Measurements from ENCODE around the gene PALS2. TPM values are rescaled to one million over a fixed set of nuclear protein-coding genes. Genes with fewer than 3 reads are reported as not detected.

The PALS2 gene
- total RNA-seq, 2 donors from 2014 or later: 16.4 to 21.1 TPM

GRCh38 chr7:24574386-24574785, 1.1 kb downstream of the PALS2 start:
- no peaks in the 10 kb centered on the region for H3K36me3 ChIP-seq
- DNase-seq (ENCODE audit: low spot score) (no peak), ATAC-seq (ENCODE audit: insufficient number of reproducible peaks, low FRiP score, low read depth) (no peak)
- H3K27ac ChIP-seq: peak overlapping the region; percentile 73 to 74
- H3K9me3 ChIP-seq: no peaks in the 10 kb centered on the region
- H3K27me3 ChIP-seq (replicated peaks; ENCODE audit: insufficient read depth): no peaks in the 10 kb centered on the region
- TF ChIP-seq CTCF (IDR thresholded peaks at IDR 0.05): no peak
- H3K4me1 ChIP-seq (ENCODE audit: control insufficient read depth in 1 of 2, low read depth in 2 of 2): peaks cover 7 to 13% of the 10 kb centered on the region in 2 donors
- peak overlapping the region; percentile 87 for H3K4me3 ChIP-seq

- Histone ChIP-seq H3K27me3 (replicated peaks; ENCODE audit: insufficient read depth) (no peaks in the 10 kb centered on the region), H3K9me3 (no peaks in the 10 kb centered on the region), H3K4me3 (peak overlapping the region; percentile 87), H3K36me3 (no peaks in the 10 kb centered on the region), H3K27ac (no peak overlapping the region), H3K4me1 (ENCODE audit: control insufficient read depth in 1 of 2, low read depth in 2 of 2) (peaks cover 7 to 13% of the 10 kb centered on the region in 2 donors)
- no peak for TF ChIP-seq CTCF (IDR thresholded peaks at IDR 0.05)
- no peak for ATAC-seq (ENCODE audit: insufficient number of reproducible peaks, low FRiP score, low read depth)
- no peak for DNase-seq (ENCODE audit: low spot score)
Observed at GRCh38 chr7:24574950-24575349, 1.7 kb downstream of the PALS2 start.

GRCh38 chr7:24576171-24577025, 3.1 kb downstream of the PALS2 start:
- ATAC-seq (ENCODE audit: insufficient number of reproducible peaks, low FRiP score, low read depth) (no peak), DNase-seq (ENCODE audit: low spot score) (no peak)
- Histone ChIP-seq H3K27me3 (replicated peaks; ENCODE audit: insufficient read depth) (no peaks in the 10 kb centered on the region), H3K36me3 (no peaks in the 10 kb centered on the region), H3K4me3 (no peak overlapping the region), H3K4me1 (ENCODE audit: control insufficient read depth in 1 of 2, low read depth in 2 of 2) (peaks cover 7 to 13% of the 10 kb centered on the region in 2 donors), H3K9me3 (no peaks in the 10 kb centered on the region), H3K27ac (no peak overlapping the region)
- peak; percentile 46 for TF ChIP-seq CTCF (IDR thresholded peaks at IDR 0.05)

GRCh38 chr7:24578052-24578451, 4.8 kb downstream of the PALS2 start:
- Histone ChIP-seq H3K27me3 (replicated peaks; ENCODE audit: insufficient read depth) (no peaks in the 10 kb centered on the region), H3K9me3 (no peaks in the 10 kb centered on the region), H3K4me1 (ENCODE audit: control insufficient read depth in 1 of 2, low read depth in 2 of 2) (peaks cover 3 to 13% of the 10 kb centered on the region in 2 donors), H3K36me3 (no peaks in the 10 kb centered on the region), H3K4me3 (no peak overlapping the region), H3K27ac (no peak overlapping the region)
- ATAC-seq (ENCODE audit: insufficient number of reproducible peaks, low FRiP score, low read depth) (no peak), DNase-seq (ENCODE audit: low spot score) (no peak)
- TF ChIP-seq CTCF (IDR thresholded peaks at IDR 0.05): no peak

- Histone ChIP-seq H3K27me3 (replicated peaks; ENCODE audit: insufficient read depth) (no peaks in the 10 kb centered on the region), H3K4me1 (ENCODE audit: control insufficient read depth in 1 of 2, low read depth in 2 of 2) (no peaks in the 10 kb centered on the region), H3K9me3 (no peaks in the 10 kb centered on the region), H3K36me3 (no peaks in the 10 kb centered on the region), H3K27ac (no peak overlapping the region), H3K4me3 (no peak overlapping the region)
- ATAC-seq (ENCODE audit: insufficient number of reproducible peaks, low FRiP score, low read depth) (no peak), DNase-seq (ENCODE audit: low spot score) (no peak)
- TF ChIP-seq CTCF (IDR thresholded peaks at IDR 0.05): no peak
Observed at GRCh38 chr7:24580283-24580946, 7.2 kb downstream of the PALS2 start.
